ENCODE results near the gene DPEP2.
A peak's percentile ranks its signal among the peaks of the same experiment; 100 is the strongest.
"Not testable (repeated sequence)": the region's sequence is repeated elsewhere in the genome, so short reads cannot be mapped to it uniquely, and the experiment has no call there.

The DPEP2 gene

DNA sequence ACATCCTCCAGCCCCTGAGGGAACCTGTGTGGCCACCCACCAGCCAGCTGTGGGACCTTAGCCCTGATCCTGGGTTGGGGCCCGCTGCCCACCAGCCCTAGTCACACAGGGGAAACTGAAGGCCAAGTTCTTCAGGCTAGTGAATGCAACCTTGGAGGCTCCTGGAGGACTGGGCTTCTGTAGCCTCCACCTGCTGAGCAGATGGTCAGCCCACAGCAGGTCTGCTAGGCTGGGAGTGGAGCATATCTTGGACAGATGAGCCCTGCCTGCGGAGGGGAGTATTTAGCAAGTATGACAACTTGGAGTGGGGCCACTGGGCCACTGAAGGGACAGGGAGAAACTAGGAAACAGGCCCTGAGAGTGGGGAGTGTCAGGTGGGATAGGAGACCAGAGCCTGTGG lies 23.1 kb downstream of the DPEP2 start:
- no peak for DNase-seq (ENCODE audit: low read depth in 2 of 2)

DNA sequence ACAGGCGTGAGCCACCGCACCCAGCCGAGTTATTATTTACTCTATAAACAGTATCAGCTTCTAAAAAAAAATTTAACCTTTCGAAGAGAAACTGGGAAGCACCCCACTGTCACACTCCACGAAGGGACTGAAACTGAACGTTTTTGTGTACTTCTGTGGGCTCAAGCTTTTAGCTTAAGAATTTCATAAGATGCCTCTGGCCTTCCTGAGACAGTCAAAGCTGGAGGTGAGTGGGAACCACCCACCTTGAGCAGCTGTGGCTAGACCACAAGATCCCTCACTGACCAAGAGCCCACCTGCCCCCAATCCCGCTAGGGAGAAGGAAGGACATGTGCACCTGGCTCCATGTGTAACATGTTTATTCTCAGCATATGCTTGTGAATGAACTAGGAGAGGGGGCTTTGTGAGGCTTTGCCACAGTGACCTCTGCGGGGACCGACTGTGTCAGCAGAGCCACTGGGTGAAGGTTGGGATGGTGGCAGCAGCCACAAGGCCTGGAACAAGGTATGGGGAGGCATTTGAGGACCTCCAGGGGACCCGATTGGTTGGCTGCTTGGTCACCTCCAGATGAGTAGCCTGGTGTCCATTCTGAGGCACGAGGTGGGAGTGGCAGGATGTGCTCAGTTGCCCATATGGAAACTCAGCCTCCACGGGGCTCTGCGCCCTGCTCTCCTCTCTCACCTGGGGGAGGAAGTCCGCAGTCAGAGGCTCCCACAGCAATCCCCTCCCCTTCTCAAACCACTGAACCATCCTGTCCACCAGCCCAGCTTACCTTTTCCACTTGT lies 23.8 kb downstream of the DPEP2 start:
- no peak for DNase-seq (ENCODE audit: low read depth in 2 of 2)

DNA sequence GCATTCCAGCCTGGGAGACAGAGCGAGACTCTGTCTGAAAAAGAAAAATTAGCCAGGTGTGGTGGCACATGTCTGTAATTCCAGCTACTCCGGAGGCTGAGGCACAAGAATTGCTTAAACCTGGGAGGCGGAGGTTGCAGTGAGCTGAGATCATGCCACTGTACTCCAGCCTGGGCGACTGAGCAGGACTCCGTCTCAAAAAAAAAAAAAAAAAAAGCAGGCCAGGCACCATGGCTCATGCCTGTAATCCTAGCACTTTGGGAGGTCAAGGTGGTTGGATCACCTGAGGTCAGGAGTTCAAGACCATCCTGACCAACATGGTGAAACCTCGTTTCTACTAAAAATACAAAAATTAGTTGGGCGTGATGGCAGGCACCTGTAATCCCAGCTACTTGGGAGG lies 27.0 kb downstream of the DPEP2 start:
- DNase-seq (ENCODE audit: low read depth in 2 of 2): not testable (repeated sequence)

DNA sequence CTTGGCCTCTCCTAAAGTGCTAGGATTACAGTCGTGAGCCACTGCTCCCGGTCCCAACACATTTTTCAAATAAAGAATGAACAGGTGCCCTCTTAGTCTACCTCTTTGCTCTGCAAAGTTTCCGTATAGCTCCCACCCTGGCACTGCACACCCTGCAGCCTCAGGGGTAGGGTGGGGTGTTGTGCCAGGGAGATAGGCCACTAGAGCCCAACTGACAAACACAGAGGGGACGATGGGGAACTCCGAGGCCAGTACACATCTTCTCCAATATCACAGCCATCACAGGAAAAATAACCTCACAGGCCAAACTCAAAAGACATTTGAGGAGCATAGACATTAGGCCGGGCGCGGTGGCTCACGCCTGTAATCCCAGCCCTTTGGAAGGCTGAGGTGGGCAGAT lies 28.2 kb downstream of the DPEP2 start:
- no peak for DNase-seq (ENCODE audit: low read depth in 2 of 2)

DNA sequence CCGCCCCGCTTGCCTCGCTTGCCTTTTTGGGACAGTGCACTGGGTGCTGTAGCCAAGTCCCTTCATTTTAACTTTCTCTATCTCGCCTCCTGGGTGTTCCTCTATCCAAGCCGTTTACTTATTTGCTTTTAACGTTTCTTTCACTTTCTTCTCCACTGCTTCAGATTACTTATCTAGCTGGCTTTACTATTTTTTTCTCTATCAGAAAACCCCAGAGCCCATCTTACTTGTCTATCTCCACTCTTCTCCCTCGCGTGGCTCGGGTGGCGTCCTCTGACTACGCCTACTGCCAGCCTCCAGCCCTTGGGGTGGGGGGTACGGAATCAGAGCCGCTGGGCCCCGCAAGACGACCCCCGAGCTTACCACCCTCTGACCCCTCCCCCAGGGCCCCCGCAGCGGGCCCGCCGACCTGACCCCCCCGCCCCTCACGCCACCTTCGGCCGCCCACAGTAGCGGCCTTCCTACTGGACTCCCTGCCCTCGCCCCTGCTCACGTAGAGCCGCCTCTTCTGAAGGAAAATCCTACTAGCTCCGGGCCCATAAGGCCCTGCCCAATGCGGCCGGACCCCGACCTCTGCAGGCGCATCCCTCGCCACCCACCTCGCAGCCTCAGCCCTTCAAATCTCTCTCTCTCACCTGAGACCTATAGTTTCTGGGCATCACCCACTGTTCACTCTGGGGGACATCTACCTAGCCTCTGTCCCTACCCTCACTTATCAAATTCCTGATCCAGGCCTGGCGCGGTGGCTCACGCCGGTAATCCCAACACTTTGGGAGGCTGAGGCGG lies 29.8 kb downstream of the DPEP2 start:
- no peak for DNase-seq (ENCODE audit: low read depth in 2 of 2)

DNA sequence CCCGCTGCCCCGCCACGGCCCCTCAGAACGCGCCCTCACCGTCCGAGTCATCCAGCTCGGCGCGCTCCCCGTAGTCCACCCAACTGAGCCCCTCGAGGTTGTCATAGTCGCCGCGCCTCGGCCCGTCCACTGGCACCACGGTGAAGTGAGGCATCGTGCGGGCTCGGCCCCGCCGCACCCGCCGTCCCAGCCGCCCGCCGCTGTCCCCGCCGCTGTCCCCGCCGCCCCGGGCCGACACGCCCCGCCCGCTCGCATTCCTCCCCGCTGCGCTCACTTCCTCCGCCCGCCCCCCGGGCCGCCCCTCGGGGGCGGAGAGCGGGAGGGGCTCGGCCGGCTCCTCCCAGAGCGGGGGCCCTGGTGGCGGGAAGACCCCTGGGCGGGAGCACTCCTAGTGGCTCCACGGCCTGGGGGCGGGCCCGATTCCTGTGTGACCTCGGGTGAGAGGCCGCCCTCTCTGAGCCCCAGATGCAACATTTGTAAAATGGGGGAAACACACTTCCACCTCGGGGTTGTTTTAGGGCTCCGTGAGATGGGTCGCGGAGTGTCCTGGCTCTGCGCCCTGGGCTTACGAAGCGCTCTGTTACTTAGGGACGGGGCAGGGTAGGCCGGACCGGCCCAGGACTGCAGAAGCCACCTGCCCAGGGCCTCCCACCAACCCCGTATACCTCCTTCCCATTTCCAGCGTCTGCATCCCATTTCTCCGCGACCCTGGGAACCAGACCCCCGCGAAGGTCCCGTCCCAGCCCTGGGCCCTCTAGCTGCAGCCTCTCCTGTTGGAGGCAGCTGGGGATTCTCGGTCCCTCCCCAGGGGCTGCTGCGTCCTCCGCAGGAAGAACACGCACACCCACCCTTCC lies 30.7 kb downstream of the DPEP2 start, which contains the start of gene SLC12A4:
Gene SLC12A4 (minus strand): TSS at position 238 of the 854 bp plus-strand sequence. CDS start 84 bp downstream, at position 154.
- DNase-seq (ENCODE audit: low read depth in 2 of 2): peak; percentile 63 to 66

DNA sequence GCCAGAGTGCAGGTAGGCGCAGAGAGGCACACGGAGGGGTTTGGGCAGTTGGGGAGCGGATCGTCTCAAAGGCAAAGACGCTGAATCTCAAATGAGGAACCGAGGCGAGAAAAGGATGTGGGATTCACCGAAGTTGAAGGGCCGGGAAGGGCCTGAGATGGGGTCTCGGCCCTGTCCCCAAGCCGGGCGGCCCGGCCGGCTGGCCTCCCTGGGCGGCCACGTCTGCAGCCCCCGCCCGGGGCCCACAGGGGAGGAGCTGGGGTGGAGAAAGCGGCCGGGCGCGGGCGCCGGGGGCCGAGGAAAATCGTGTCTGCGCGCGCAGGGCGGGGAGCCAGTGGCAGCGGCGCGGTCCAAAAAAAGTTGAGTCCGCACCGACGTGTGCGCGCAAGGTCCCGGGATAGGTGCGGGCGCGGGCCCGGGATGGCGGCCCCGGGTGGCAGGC lies 31.3 kb downstream of the DPEP2 start:
- DNase-seq (ENCODE audit: low read depth in 2 of 2): no peak

DNA sequence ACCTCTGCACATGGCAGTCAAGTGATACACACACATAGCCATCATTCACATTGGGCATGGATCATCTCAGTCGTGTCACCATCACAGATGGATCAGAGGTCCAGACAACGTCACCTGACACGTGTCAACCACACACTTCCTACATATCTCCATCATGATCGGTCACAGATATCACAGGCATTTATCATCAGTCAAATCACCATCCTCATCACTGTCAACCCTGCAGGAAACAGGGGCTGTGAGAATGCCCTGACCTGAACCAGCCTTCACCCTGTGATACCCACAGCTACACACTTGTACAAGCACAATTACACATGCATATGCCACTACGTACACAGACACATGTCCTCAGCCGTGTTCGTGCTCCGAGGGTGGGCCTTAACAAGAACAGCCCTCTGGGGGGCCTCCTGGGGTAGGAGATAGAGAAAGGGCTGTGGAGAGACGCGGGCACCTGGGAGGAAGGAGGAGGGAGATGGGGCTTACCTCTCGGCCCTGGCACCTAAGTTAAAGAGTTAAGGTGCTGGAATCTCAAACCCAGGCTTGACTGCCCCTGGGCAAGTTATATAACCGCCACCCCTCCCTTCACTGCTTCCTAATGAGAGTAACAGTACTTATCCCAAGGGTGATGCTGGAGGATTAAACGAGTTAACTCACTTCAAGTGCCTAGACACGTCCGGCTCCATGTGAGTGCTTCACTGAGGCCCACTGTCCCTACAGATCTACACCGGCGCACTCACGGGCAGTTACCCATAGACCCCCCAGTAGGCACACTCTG lies 31.9 kb downstream of the DPEP2 start:
- DNase-seq (ENCODE audit: low read depth in 2 of 2): no peak

DNA sequence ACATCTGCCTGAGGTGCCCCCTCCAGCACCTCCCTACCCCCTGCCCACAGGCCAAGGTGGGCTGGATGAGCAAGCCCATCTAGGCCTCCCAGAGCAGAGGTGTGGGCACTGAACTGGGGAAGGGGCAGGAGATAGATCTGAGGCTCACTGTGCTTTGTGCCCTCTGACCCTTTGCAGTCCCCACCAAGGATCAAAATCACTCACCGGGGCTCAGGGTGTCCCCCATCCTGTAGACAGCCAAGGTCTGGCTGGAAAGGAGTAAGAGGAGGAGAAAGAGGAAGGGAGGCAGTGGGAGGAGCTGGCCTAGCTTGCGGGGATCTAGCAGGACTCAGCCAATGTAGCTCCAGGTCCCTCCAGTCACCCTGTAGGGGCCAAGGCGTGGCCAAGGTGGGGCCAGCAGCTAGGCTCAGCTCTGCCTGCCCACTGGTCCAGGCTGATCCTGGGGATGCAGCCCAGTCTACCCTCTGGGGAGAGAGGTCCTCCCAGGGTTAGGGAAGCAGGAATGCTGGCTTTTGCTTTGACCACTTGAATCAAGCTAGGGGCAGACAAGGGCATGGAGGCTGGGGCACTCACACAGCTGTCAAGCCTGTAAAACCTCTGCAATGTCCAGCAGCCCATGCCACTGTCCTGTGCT lies 32.6 kb downstream of the DPEP2 start:
- no peak for DNase-seq (ENCODE audit: low read depth in 2 of 2)

DNA sequence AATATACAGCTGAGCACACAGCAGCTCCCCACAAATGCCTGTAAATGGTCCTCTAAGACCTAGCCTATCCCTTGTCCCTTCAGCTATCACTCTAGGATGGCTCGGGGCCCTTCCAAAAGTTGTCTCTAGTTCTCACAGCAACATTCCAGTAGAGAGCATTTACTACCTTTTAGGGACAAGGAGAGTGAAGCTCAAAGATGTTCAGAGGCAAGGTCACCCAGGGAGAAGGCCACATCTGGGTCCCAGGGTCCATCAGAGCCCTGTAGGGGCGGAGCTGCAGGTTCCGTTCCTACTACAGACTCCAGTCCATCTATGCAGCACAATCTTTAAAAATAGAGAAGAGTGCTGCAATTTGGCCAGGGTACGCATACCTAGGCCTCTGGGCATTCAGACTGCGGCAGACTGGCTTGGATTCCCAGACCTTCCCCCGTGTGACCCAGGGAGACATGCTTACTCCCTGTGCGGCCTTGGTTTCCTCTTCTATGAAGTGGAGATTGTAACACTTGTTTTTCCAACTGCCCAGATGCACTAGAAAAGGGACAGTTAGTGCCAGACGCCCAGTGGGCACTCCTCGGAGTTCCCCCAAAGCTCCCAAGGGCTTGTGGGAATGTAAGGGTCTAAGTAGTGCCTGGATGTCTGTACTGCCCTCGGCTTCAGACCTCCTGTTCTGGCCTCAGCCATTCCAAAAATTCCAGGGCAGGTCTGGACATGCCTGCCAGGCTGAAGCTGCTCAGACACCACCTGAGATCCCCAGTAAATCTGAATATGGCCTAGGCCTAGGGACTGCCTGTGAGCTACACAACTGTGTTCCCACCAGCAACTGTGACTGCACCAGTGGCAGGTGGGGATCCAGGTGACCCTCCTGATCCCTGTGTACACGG lies 33.4 kb downstream of the DPEP2 start:
- no peak for DNase-seq (ENCODE audit: low read depth in 2 of 2)

DNA sequence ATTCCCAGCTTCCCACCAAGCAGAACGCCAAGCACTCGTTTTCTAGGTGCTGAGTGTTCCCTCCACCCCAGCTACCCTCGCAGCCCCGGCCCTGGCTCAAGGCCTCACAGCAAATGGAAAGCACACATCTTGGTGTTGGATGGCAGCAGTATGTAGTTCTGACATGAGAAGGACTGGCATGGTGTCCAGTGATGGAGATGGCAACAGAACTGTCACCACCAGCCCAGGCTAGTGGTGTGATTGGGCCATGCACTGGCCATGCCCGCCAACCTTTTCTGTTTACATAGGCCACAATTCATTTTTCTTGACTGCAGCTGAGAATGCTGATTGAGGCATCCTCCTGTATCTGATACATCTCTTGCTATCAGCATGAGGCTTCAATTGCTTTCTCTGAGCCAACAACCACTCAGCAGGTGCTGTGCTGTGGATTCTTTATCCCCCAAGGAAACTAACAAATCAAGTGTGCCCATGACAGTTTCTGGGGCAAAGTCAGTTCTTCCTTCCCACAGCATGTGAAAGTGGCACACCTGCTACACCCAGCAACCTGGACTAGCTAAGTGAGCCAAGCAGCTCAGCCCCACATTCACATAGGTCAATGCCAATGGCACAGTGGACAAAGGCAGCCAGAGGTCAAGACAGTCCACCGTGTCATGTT lies 34.7 kb downstream of the DPEP2 start:
- no peak for DNase-seq (ENCODE audit: low read depth in 2 of 2)

DNA sequence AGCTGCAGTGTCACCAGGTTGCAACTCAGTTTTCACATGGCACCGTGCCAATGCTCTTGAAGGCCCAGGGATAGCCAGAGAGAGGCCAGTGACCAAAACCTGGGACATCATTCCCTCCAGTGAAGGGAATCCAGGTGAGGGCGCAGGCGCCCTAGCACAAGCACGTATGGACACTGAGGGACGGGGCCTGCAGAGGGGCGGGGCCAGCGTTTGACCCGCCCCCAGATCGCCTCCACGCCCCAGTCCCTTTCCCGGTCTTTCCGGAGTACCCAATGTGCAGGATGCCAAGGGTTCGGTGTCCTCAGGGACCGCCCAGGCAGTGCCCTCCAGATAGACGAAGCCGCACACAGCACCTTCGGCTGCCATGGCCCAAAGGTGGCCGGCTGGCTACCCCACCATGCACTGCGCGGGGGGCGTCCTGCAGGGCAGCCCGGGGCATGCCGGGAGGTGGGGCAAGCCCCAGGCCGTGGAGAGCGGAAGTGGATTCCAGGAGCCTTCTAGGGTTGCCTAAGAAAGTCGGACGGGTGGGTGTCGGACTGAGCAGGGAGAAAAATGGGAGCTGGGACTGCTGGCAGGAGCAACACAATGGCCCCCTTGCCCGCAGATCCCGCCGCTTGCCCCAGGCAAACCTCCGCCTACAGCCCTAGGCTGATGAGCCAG lies 35.5 kb downstream of the DPEP2 start:
- no peak for DNase-seq (ENCODE audit: low read depth in 2 of 2)

DNA sequence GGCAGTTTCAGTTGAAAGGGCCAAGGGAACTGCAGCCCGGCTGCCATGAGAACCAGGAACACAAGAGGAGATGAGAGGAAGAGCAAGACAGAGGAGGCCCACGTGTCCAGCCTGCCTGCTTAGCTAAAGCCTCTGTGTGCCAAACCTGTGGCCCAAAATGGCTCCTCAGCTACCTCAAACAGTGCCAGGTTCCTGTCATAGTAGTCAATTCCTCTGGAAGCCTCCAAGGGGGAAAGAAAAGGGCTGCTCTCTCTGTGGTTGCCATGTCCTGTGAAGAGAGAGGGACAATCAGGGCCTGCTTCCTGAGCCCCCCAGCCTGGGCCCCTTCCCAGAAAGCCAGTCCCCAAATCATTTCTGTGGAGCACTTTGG lies 36.0 kb downstream of the DPEP2 start:
- no peak for DNase-seq (ENCODE audit: low read depth in 2 of 2)

DNA sequence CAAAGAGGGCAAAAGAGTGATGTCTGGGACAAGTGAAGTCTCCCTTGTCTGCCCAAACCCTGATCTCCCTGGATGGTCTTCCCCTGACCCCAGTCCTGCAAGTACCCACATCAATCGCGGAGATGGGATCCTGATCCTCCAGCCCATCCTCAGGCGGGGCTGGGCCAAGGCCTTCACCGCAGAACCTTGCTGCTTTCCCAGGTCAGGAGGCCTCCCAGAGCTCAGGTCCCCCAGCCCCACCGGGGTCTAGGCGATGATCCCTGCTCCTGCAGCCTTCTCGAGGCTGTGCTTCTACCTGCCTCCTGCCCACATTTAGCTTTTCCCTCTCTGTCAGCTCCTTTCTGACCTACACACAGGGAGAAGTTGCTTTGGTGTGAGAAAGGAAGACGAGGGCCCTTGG lies 37.1 kb downstream of the DPEP2 start:
- no peak for DNase-seq (ENCODE audit: low read depth in 2 of 2)

DNA sequence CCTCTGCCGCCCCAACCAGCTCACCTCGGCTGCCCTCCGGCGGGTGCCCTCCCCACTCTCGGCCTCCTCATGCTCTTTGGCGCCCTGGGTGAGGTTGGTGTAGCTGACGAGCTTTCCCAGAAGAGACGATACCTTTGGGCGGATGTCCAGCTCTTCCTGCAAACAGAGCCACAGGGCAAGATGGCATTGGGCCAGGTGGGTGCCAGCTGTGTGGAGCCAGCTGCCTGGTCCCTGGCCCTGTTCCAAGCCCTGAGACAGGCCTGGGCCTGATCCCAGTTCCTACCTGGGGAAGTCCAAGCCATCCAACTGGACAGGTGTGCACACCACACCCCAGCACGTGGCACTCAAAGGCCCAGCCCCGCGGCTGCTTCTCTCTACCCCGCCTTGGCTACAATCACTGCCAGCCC lies 37.7 kb downstream of the DPEP2 start:
- no peak for DNase-seq (ENCODE audit: low read depth in 2 of 2)

DNA sequence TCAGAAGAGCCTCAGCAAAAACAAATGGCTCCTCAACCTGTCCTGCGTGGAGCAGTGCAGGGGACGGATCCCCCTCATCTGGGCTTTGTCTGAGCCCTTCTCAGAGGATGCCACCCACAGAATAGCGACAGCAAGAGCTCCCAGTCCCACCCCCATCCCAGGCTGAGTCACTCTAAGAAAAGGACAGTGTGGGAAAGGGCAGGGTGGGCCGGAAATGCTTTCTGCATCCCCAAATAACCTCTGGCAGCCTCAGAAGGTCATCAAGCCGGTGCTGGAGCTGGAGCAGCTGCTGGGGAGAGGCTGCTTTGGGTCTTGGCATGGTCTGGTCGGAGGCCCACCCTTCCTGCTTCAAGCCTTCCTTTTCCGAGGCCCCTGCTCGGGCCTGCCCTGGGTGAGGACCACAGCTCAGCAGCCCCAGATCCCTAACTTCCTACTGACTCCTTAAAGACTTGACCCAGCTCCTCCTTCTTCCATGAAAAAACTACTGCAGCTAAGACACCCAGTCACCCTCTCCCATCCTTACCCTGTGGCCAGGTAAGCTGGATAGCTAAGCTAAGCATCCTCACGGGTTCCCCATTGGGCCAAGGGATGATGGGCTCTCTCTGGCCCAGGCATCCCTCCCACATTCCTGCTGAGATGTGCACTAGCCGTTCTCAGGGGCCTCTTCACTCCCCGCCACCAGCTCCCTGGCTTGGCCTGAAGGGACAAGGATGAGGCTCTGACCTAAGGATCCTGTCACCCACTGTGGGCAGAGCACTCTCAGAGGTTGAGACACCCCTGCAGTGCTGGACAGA lies 39.6 kb downstream of the DPEP2 start:
- no peak for DNase-seq (ENCODE audit: low read depth in 2 of 2)

DNA sequence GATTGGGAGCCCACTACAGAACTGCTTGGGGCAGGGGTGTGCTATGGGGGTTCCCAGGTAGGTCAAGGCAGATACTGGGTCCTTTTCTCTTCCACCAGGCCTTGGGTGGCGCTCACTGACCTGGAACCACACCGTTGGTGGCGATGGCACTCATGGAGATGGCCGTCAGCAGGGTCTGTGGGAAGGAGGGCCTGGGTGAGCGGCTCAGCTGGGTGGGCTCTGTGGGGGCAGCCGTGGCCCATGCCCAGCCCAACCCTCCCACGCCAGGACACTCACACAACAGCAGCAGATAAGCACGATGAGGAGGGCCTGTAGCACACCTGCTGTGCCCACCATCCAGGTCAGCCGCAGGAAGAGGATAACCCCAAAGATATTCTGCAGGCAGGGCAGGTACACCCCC lies 41.7 kb downstream of the DPEP2 start:
- DNase-seq (ENCODE audit: low read depth in 2 of 2): no peak
